ENCODE measurements around the gene GTF3C5. TPM values are rescaled to one million over a fixed set of nuclear protein-coding genes. Genes with fewer than 3 reads are reported as not detected.

Gene GTF3C5
- total RNA-seq, result 46.4 TPM

GRCh38 chr9:133030317-133031129, at the start of gene GTF3C5:
GTF3C5 (plus strand) TSS chr9:133030997; CDS start chr9:133031012, 15 bp downstream.

DNA sequence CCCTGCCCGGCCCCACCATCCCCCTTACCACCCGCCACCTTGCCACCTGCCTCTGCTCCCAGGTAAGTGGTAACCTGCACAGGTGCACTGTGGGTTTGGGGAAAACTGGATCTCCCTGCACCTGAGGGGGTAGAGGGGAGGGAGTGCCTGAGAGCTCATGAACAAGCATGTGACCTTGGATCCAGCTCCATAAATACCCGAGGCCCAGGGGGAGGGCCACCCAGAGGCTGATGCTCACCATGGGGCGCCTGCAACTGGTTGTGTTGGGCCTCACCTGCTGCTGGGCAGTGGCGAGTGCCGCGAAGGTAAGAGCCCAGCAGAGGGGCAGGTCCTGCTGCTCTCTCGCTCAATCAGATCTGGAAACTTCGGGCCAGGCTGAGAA, 31.0 kb downstream of the GTF3C5 start, which contains the start of gene CEL:
TSS of gene CEL (plus strand) at position 218 of the 382 bp plus-strand sequence. CDS start at position 240, 22 bp downstream.

Small RNA genes within 50 kb of the gene (small RNA-seq; reads per million reads assigned to genes)
- not detected for gene MIR6877 (ENCODE audit: low replicate concordance)

Other genes starting within 250 kb of the GTF3C5 start
- gene AK8, start 152.7 kb upstream of the GTF3C5 start, total RNA-seq, result 1.9 TPM
- 6.0 TPM for gene SPACA9, start 152.1 kb upstream of the GTF3C5 start, total RNA-seq
- 63.8 TPM for gene TSC1, start 86.4 kb upstream of the GTF3C5 start, total RNA-seq
- 2.0 TPM for gene GFI1B, start 52.3 kb upstream of the GTF3C5 start, total RNA-seq
- 4.4 TPM for gene CEL, start 31.0 kb downstream of the GTF3C5 start, total RNA-seq
- 42.4 TPM for gene RALGDS, start 90.2 kb downstream of the GTF3C5 start, total RNA-seq
- 5.6 TPM for gene GBGT1, start 132.9 kb downstream of the GTF3C5 start, total RNA-seq
- not detected for gene OBP2B, start 178.3 kb downstream of the GTF3C5 start, total RNA-seq
- 5.1 TPM for gene ABO, start 244.2 kb downstream of the GTF3C5 start, total RNA-seq